ENCODE measurements around the gene SLC9A3.
A peak's percentile ranks its signal among the peaks of the same experiment; 100 is the strongest.

The SLC9A3 gene

GRCh38 chr5:554284-554988 is 30.2 kb upstream of the SLC9A3 start:
- no peak for DNase-seq

GRCh38 chr5:553874-554273 is 29.6 kb upstream of the SLC9A3 start:
- no peak for DNase-seq

GRCh38 chr5:551406-551805 is 27.2 kb upstream of the SLC9A3 start:
- no peak for DNase-seq

- DNase-seq: no peak
Measured at GRCh38 chr5:549229-549628, 25.0 kb upstream of the SLC9A3 start.

GRCh38 chr5:548256-548655 is 24.0 kb upstream of the SLC9A3 start:
- DNase-seq: no peak

GRCh38 chr5:547086-547924 is 23.1 kb upstream of the SLC9A3 start:
- no peak for DNase-seq

GRCh38 chr5:546376-546908 is 22.2 kb upstream of the SLC9A3 start:
- no peak for DNase-seq

GRCh38 chr5:545641-546375 is 21.6 kb upstream of the SLC9A3 start:
- no peak for DNase-seq

GRCh38 chr5:544675-545355 is 20.6 kb upstream of the SLC9A3 start:
- DNase-seq: no peak

- peak; percentile 67 for DNase-seq
Measured at GRCh38 chr5:543755-544674, 19.8 kb upstream of the SLC9A3 start.

GRCh38 chr5:543351-543750 is 19.1 kb upstream of the SLC9A3 start:
- no peak for DNase-seq

GRCh38 chr5:542319-543311 is 18.4 kb upstream of the SLC9A3 start:
- peak; percentile 4 for DNase-seq

GRCh38 chr5:541539-542318 is 17.5 kb upstream of the SLC9A3 start:
- DNase-seq: no peak

- no peak for DNase-seq
Measured at GRCh38 chr5:540906-541538, 16.8 kb upstream of the SLC9A3 start.

- no peak for DNase-seq
Measured at GRCh38 chr5:540071-540905, 16.0 kb upstream of the SLC9A3 start.

- DNase-seq: no peak
Measured at GRCh38 chr5:539469-540070, 15.3 kb upstream of the SLC9A3 start.

- no peak for DNase-seq
Measured at GRCh38 chr5:538801-539468, 14.7 kb upstream of the SLC9A3 start.

Measured in activated CD4-positive, alpha-beta T cell treated with anti-CD3 and anti-CD28 coated beads for 48 hours (primary cell).